HG03469 (cell line): ENCODE data around the gene IRF2BP2.
"Not testable (repeated sequence)": the region's sequence is repeated elsewhere in the genome, so short reads cannot be mapped to it uniquely, and the experiment has no call there.

Experiments
- ATAC-seq: cut with Tn5 transposase; IDR thresholded peaks from one replicate; pipeline ENCODE4 v1.9.1; 2021; ENCODE audit warnings: mild to moderate bottlenecking, moderate library complexity, moderate number of reproducible peaks; ENCODE audit not compliant: unreplicated experiment

The IRF2BP2 gene

GRCh38 chr1:234634922-234635321 lies 24.9 kb upstream of the IRF2BP2 start:
- ATAC-seq, result not testable (repeated sequence)

GRCh38 chr1:234634387-234634786 lies 24.4 kb upstream of the IRF2BP2 start:
- no peak for ATAC-seq

DNA sequence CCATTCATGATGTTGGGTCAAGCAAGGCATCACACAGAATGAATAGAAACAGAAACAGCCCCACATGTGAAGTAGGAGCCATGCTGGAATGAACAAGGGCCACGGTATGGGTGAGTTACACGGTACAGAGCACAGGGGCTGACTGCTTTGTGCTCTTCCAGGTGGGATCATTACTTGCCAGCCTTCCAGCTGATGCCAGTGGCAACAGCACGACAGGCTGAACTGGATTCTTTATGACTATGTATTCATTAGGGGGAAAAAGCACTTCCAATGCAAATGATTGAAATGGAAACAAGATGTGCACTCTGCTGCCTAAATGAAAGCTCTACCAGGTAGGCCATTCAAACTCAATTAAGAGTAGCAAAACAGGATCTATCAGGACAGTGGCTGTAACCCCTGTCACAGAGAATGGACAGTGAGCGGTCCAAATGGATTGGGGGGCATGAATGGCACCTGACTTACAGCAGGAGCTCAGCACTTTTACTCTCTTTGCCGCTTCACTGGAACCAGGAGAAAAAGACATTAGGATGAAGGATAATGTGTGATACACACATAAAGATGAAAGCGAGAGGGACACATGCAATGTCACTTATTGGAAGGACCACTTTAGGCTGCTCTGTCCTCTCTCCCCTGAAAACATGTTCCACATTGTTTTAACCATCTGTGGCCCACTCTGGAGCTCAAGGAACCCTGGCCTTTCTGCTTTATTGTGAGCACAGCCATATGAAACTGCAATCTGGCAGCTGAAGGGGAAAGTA lies 23.4 kb upstream of the IRF2BP2 start:
- ATAC-seq, result no peak

DNA sequence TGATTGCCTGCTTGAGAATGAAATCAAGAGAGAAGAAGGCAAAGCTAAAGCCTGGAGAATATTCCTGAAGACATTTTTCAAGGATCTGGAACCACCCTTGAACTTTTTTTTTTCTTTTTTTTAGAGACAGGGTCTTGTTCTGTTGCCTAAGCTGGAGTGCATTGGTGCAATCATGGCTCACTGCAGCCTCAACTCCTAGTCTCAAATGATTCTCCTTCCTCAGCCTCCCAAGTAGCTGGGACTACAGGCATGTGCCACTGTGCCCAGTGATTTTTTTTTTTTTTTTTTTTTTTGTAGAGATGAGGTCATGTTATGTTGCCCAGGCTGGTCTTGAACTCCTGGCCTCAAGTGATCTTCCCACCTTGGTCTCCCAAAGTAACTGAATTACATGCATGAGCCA lies 22.2 kb upstream of the IRF2BP2 start:
- no peak for ATAC-seq

DNA sequence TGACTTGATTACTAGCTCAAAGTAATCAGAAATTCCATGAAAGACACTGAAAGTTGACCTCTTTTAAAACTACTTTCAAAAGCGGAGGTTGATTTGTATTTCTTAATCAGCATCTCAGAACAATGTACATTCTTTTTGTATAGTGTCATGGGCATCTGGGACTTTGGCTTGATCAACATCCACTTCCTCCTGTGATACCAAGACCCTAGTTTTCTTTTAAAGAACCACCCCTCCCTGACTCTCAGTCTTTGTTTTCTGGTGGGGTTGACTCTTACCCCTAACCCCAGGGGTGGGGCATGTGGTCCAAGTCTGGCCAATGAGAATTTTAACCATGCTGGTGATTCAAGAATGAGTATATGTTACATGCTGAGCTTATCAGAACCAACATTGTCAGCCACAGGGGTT lies 21.7 kb upstream of the IRF2BP2 start:
- ATAC-seq, result no peak

- ATAC-seq, result no peak
Measured at GRCh38 chr1:234629026-234629425, 19.0 kb upstream of the IRF2BP2 start.

DNA sequence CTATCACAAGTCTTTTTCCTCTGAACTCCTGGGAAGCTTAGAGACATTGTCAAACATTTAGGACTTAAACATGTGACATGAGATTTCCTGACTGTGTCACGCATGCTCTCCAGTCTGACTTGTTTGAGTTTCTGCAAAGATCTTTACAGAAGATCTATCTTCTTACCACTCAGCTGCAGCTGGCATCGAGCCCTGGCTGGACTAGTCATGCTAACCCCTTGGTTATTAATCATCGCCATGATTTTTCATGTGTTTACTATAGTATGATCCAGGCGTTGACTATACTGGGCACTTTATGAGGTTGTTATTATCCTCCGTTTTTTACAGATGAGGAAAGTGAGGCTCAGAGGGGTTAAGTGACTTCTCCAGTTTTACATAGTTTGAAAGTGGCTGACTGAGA lies 18.1 kb upstream of the IRF2BP2 start:
- no peak for ATAC-seq

DNA sequence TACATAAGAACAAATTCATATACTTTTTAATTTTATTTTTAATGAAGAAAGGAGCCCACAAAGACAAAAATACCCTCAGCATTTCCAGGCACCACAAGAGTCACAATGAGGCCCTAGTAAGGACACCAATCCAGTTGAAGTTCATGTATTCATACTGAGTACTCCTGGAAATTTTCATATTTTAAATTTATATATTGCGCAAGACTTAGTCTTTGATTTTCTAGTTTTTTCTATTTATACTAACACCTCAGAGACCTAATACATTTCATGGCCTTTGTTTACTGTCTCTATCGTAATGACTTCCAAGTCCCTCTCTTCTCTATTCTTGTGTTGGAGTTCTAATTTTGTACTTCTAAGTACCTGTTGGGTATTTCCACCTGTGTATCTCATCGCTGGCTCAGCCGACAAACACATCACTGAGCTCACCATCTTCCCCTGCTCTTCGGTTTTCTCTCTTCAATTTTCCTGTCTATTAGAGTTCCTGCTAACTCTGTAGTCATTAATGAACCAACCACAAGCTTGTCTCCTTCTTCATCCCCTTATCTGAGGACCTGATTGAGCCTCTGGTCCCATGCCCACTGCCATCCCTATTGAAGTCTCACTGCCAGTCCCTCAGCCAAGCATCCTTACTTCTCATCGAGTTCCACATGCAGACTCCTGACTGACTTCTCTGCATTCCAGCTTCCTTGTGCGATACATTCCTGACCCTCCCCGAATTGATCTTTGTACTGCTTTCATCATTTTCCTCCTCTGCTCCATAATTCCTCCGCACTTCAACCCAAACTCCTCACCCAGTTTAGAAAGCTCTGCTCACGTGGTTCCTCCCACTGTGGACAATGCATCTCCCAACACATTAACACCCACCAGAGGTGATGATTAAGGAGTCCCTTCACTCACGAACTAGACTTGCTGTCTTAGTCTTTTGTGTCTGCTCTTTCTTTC lies 17.3 kb upstream of the IRF2BP2 start:
- no peak for ATAC-seq

GRCh38 chr1:234626391-234626790 lies 16.4 kb upstream of the IRF2BP2 start:
- ATAC-seq, result no peak

- no peak for ATAC-seq
Measured at GRCh38 chr1:234624724-234625117, 14.7 kb upstream of the IRF2BP2 start.

- no peak for ATAC-seq
Measured at GRCh38 chr1:234621657-234622335, 11.8 kb upstream of the IRF2BP2 start.

GRCh38 chr1:234621127-234621468 lies 11.1 kb upstream of the IRF2BP2 start:
- no peak for ATAC-seq

GRCh38 chr1:234620272-234621126 lies 10.5 kb upstream of the IRF2BP2 start:
- ATAC-seq, result no peak

- ATAC-seq, result no peak
Measured at GRCh38 chr1:234619794-234620247, 9.8 kb upstream of the IRF2BP2 start.

DNA sequence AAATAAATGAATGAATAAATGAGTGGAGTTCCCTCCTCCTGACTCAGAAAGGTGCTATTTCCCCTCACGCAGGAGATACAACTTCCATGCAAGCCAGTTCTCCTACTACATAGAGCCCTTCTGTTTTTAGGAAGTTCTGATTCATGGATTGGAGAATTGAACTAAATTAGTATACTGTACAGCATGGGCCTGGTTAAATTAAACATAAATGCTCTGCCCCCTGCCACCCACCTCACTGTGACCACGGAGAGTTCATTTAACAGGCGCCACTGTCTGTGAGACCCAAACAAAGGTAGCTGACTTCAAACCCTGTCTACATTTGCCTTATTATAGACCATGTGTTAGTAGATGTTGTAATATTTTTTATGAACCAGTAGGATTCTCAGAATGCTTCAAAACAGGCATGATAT lies 9.1 kb upstream of the IRF2BP2 start:
- no peak for ATAC-seq

DNA sequence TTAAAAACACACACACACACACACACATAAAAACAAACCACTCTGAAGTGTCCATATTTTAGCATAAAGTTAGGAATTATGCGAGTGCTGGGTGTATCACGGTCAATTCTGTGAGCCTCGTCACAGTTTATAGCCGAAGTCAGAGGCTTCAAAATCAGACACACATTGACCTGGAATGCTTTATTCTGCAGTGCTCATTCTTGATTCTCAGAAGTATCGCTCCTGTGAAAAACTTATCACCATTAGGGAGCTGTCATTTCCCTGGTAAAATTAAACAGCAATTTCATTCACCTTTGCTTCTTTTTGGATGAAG lies 8.7 kb upstream of the IRF2BP2 start:
- ATAC-seq, result no peak

- no peak for ATAC-seq
Measured at GRCh38 chr1:234617986-234618736, 8.2 kb upstream of the IRF2BP2 start.

DNA sequence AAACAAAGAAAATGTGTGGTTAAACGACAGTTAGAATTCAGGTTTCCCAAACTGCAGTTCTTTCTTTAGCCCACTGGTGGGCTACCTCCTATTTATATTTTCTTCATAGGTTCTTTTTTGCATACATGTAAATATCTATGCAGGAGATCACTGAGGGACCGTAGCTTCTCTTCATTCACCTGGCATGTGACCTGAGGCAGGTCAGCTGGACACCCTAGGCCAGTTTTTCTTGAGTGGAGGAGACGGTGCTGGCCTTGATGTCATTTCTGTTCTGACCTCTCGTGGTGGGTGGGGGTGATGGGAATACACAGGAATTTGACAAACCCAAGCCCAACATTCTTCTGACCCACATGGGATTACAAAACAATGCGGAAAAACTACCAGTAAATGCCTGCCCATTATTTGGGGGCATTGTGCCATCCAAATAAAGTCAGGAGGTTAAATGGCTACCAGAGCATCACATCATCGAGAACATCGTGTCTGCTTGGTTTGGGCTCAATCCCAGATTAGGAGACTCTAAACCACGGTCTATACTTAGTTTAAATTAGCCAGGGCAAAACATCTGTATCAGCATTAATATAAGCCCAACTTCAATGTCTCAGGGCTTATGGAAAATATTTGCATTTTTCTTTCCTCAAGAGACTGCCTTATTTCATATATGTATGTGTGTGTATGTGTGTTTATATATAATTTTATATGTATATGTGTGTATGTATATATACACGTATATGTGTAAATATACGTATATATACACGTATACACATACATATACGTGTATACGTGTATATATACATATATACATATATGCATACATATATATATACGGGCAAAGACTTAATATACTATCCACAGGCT lies 7.4 kb upstream of the IRF2BP2 start:
- no peak for ATAC-seq

DNA sequence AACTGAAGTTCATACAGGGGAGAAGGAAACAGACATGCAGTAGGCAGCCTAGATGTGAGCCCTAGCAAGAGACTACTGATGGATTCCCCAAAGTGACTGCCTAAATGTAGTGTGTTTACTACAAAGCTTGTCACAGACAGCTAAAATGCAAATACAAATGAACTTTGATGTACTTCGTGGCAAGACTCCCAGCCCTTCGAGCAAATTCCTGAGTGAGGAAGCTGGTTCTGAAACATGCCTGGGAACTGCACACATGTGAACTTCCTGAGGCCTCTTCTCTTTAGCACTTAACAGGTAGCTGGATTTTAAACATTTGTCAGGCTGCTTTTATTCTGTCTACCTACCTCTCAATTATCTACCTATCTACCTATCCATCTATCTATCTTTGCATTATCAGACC lies 6.7 kb upstream of the IRF2BP2 start:
- ATAC-seq, result no peak
